ENCODE results near the gene GMDS. TPM values are rescaled to one million over a fixed set of nuclear protein-coding genes. Genes with fewer than 3 reads are reported as not detected.

Gene GMDS
- total RNA-seq, 1 donor from 2014 or later, result 7.2 TPM

DNA sequence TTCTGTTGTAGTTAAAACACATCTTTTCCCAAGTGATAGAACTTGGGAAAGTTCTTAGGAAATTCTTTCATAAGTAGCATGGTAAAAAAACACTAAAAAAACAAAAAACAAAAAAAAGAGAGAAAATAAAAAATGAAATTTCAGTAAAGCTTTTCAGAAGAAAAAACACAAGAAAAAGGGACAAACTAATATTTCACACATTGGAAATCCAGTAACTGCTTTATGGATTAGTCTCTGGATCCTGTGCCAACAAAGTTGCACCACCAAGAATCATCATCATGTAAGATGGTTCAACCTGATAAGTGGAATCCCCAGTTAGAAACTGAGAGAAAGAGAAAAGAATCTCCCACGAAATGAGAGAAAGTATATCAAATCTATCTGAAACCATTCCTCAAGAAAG is 144.2 kb downstream of the GMDS start:
- Histone ChIP-seq H3K27ac (replicated peaks) (no peak overlapping the region), H3K4me3 (no peak overlapping the region), H3K9me3 (replicated peaks) (no peaks in the 10 kb centered on the region), H3K36me3 (no peaks in the 10 kb centered on the region), H3K4me1 (peaks cover 6% of the 10 kb centered on the region), H3K27me3 (ENCODE audit: low read depth) (no peaks in the 10 kb centered on the region)
- TF ChIP-seq, protein P1, sequence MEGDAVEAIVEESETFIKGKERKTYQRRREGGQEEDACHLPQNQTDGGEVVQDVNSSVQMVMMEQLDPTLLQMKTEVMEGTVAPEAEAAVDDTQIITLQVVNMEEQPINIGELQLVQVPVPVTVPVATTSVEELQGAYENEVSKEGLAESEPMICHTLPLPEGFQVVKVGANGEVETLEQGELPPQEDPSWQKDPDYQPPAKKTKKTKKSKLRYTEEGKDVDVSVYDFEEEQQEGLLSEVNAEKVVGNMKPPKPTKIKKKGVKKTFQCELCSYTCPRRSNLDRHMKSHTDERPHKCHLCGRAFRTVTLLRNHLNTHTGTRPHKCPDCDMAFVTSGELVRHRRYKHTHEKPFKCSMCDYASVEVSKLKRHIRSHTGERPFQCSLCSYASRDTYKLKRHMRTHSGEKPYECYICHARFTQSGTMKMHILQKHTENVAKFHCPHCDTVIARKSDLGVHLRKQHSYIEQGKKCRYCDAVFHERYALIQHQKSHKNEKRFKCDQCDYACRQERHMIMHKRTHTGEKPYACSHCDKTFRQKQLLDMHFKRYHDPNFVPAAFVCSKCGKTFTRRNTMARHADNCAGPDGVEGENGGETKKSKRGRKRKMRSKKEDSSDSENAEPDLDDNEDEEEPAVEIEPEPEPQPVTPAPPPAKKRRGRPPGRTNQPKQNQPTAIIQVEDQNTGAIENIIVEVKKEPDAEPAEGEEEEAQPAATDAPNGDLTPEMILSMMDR (IDR thresholded peaks at IDR 0.05; ENCODE audit: borderline replicate concordance), result no peak
- intact Hi-C loops (cut with micrococcal nuclease), result loop anchor here (5.0 kb wide), 1 partner anchor 494 kb away; the partner anchor contains the start of gene FOXC1
- DNase-seq, result no peak

GRCh38 chr6:2099870-2100269 is 145.5 kb downstream of the GMDS start:
- TF ChIP-seq, protein P1 (IDR thresholded peaks at IDR 0.05; ENCODE audit: borderline replicate concordance), result no peak
- intact Hi-C loops (cut with micrococcal nuclease), result loop anchor here (5.0 kb wide), 1 partner anchor 493 kb away; the partner anchor contains the start of gene FOXC1
- DNase-seq, result no peak
- H3K27me3 ChIP-seq (ENCODE audit: low read depth), result no peaks in the 10 kb centered on the region
- no peaks in the 10 kb centered on the region for H3K36me3 ChIP-seq
- H3K4me3 ChIP-seq, result no peak overlapping the region
- H3K9me3 ChIP-seq (replicated peaks), result no peaks in the 10 kb centered on the region
- H3K4me1 ChIP-seq, result peaks cover 6% of the 10 kb centered on the region
- no peak overlapping the region for H3K27ac ChIP-seq (replicated peaks)

- Histone ChIP-seq H3K27ac (replicated peaks) (no peak overlapping the region), H3K27me3 (ENCODE audit: low read depth) (no peaks in the 10 kb centered on the region), H3K36me3 (no peaks in the 10 kb centered on the region), H3K4me3 (no peak overlapping the region), H3K9me3 (replicated peaks) (no peaks in the 10 kb centered on the region), H3K4me1 (no peaks in the 10 kb centered on the region)
- TF ChIP-seq, protein P1 (IDR thresholded peaks at IDR 0.05; ENCODE audit: borderline replicate concordance), result no peak
- intact Hi-C loops (cut with micrococcal nuclease), result no loop called here
- no peak for DNase-seq
Measured at GRCh38 chr6:2097464-2097863, 147.9 kb downstream of the GMDS start.

DNA sequence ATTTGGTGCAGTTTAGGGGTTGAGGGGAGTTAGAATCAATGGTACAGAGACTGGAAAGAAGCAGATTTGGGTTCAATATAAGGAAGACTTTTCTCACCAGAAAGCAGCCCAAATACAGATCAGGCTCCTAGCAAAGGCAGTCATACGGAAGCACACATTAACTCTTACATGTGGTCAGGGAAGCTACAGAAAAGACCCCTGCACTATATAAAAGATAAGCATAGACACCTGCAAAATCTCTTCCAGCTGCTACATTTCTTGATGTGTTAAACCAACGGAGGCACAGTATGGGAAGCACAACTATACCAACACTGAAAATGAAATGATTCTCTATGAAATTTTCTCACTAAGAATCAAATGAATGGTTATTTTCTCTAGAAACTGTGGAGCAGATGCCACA is 150.8 kb downstream of the GMDS start:
- no peaks in the 10 kb centered on the region for H3K27me3 ChIP-seq (ENCODE audit: low read depth)
- intact Hi-C loops (cut with micrococcal nuclease), result no loop called here
- H3K4me1 ChIP-seq, result no peaks in the 10 kb centered on the region
- TF ChIP-seq, protein P1 (IDR thresholded peaks at IDR 0.05; ENCODE audit: borderline replicate concordance), result no peak
- H3K27ac ChIP-seq (replicated peaks), result no peak overlapping the region
- H3K4me3 ChIP-seq, result no peak overlapping the region
- no peaks in the 10 kb centered on the region for H3K9me3 ChIP-seq (replicated peaks)
- no peak for DNase-seq
- no peaks in the 10 kb centered on the region for H3K36me3 ChIP-seq

DNA sequence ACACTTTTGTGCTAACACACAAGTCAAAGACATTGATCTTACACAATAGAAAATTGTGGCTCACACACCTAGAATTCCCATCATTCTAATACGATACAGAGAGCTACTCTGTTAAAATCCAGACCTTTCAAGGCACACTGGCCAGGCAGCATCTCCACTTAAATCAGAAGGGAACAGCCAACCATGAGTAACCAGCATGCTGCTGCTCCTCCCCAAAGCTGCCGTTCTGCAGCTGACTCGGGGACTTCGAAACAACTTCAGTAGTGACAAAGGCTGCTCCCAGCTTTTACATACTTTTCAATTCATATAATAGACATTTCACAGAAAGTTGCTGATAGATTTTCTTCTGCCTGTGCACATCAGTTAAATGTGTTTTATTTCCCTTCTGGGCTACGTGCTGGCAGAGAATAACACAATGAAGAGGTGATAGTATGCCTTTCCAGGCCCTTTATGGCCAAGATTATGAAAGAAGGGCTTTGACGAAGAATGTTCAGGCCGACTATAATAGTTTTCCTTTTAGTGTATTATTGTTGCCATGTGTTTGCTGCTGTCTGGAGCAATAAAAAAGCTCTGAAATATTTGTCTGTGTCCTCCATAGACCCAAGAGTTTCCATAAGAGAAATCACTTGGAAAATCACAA is 159.0 kb downstream of the GMDS start:
- no peak overlapping the region for H3K4me3 ChIP-seq
- H3K4me1 ChIP-seq, result no peaks in the 10 kb centered on the region
- intact Hi-C loops (cut with micrococcal nuclease), result no loop called here
- no peak for DNase-seq
- no peaks in the 10 kb centered on the region for H3K36me3 ChIP-seq
- TF ChIP-seq, protein P1 (IDR thresholded peaks at IDR 0.05; ENCODE audit: borderline replicate concordance), result no peak
- no peaks in the 10 kb centered on the region for H3K9me3 ChIP-seq (replicated peaks)
- H3K27me3 ChIP-seq (ENCODE audit: low read depth), result no peaks in the 10 kb centered on the region
- H3K27ac ChIP-seq (replicated peaks), result no peak overlapping the region

Measured in left ventricle myocardium inferior (tissue), 1 donor.